Thyroid gland (tissue), 4 donors: ENCODE results near the gene SPRR1B. TPM values are rescaled to one million over a fixed set of nuclear protein-coding genes. Genes with fewer than 3 reads are reported as not detected.

Experiments used
- DNase-seq, 2 donors: peaks; one replicate each; pipeline ENCODE4 v3.0.0-alpha.2; 2019
- H3K27ac ChIP-seq, 3 donors: fragments of 200-600 bp; sonication (generic); 1 replicate in 2 of 3; 2 replicates in 1 of 3; pipeline ENCODE4 v1.5.1; 2016 to 2019; ENCODE audit warnings: mild to moderate bottlenecking in 1 of 3, moderate library complexity in 1 of 3
- H3K27me3 ChIP-seq: fragments of 200-600 bp; sonication (generic); one replicate; pipeline ENCODE4 v1.5.1; 2019
- H3K36me3 ChIP-seq, 2 donors: fragments of 200-600 bp; sonication (generic); one replicate each; pipeline ENCODE4 v1.5.1; 2016 to 2019
- H3K4me1 ChIP-seq, 2 donors: fragments of 200-600 bp; sonication (generic); one replicate each; pipeline ENCODE4 v1.5.1; 2017 to 2019
- H3K4me3 ChIP-seq, 3 donors: fragments of 200-600 bp; sonication (generic); replicated peaks in 1 of 3; 1 replicate in 2 of 3; 2 replicates in 1 of 3; pipeline ENCODE4 v1.5.1; 2016; ENCODE audit warnings: mild to moderate bottlenecking in 1 of 3
- H3K9me3 ChIP-seq: fragments of 200-600 bp; sonication (generic); one replicate; pipeline ENCODE4 v1.5.1; 2017
- POLR2A ChIP-seq, 2 donors: fragments of 450-650 bp; IDR thresholded peaks; one replicate each; pipeline ENCODE4 v1.6.1; 2017; ENCODE audit warnings: antibody characterized with exemption in 2 of 2, mild to moderate bottlenecking in 2 of 2, moderate library complexity in 1 of 2
- WGBS, 2 donors: methylation state at CpG; one replicate each; pipeline ENCODE4 v1.1.5; 2017; 5-methylcytosine and 5-hydroxymethylcytosine counted together
- intact Hi-C: fragments of 100-400 bp; cut with DNase I; formaldehyde crosslinking; loops from one replicate; pipeline ENCODE4 v1.15.1; 2023
- small RNA-seq: library from RNA; depleted of rRNA; stranded (forward); fragments of <200 nt; gene quantifications from one replicate; pipeline ENCODE3, GENCODE V24; 2016
- total RNA-seq, 4 donors: library from RNA; depleted of rRNA; stranded (reverse); fragments of >200 nt; gene quantifications; one replicate each; pipeline ENCODE4 v1.2.3, GENCODE V29; 2016
- TF ChIP-seq, protein P1 (sequence below), 6 experiments: fragments of 200-600 bp in 3 of 6; fragments of 450-650 bp in 3 of 6; sonication (generic) in 3 of 6; IDR thresholded peaks; one replicate each; pipeline ENCODE4 v1.5.1; 2016 to 2019; ENCODE audit warnings: antibody characterized with exemption in 6 of 6, mild to moderate bottlenecking in 2 of 6, inconsistent platforms in 1 of 6, moderate library complexity in 1 of 6

Gene SPRR1B
- total RNA-seq, 4 donors from 2014 or later, result not detected

DNA sequence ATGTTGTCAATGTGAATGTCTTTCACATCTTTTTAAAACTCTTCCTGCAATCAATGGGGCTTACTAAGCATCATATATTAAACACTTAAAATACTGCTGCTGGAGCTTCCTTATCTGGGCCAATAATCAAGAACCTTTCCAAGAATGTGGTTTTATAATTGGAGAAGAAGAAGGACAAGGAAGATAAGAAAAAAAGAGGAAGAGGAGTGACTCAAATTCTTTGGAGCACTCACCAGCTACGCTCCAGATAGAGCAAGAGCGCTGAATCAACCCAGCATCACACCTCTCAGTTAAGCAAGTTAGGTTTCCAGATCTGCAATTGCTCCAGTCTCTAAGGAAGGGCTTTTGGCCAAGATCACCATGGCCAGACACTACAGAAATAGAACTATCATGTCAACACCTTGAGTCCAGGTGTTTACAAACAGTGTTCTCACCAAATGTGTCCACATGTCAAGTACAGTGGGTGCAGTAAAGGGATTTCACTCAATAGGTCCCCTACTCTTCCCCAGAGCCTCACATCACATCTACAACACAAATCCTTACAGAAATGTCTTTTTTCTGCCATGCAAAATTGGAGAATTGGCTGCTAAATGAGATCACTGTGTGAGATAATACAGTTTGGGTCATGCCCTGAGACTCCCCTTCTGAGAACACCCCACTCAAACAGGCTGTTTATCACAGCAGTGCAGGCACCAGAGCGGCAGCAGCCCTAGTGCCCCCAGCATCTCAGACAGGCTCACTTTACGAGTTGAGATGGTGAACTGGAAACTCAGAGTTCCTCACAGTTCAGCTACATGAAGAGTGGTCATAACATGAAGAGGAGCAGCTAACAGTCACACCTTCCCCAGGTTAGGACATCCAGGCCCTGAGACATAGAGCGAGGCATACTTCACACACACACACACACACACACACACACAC, 42.1 kb downstream of the SPRR1B start:
- 81 to 86% methylated on average over 5 of the region's 5 CpGs for WGBS, 2 donors
- no peak overlapping the region for H3K4me3 ChIP-seq
- H3K27me3 ChIP-seq, result no peaks in the 10 kb centered on the region
- H3K36me3 ChIP-seq, result no peaks in the 10 kb centered on the region
- H3K4me1 ChIP-seq, result no peaks in the 10 kb centered on the region
- intact Hi-C loops, result no loop called here
- no peak overlapping the region for H3K27ac ChIP-seq
- TF ChIP-seq, protein P1, sequence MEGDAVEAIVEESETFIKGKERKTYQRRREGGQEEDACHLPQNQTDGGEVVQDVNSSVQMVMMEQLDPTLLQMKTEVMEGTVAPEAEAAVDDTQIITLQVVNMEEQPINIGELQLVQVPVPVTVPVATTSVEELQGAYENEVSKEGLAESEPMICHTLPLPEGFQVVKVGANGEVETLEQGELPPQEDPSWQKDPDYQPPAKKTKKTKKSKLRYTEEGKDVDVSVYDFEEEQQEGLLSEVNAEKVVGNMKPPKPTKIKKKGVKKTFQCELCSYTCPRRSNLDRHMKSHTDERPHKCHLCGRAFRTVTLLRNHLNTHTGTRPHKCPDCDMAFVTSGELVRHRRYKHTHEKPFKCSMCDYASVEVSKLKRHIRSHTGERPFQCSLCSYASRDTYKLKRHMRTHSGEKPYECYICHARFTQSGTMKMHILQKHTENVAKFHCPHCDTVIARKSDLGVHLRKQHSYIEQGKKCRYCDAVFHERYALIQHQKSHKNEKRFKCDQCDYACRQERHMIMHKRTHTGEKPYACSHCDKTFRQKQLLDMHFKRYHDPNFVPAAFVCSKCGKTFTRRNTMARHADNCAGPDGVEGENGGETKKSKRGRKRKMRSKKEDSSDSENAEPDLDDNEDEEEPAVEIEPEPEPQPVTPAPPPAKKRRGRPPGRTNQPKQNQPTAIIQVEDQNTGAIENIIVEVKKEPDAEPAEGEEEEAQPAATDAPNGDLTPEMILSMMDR (IDR thresholded peaks at IDR 0.05), result no peak
- TF ChIP-seq POLR2A (IDR thresholded peaks at IDR 0.05), result no peak
- no peak for DNase-seq
- H3K9me3 ChIP-seq, result no peaks in the 10 kb centered on the region

DNA sequence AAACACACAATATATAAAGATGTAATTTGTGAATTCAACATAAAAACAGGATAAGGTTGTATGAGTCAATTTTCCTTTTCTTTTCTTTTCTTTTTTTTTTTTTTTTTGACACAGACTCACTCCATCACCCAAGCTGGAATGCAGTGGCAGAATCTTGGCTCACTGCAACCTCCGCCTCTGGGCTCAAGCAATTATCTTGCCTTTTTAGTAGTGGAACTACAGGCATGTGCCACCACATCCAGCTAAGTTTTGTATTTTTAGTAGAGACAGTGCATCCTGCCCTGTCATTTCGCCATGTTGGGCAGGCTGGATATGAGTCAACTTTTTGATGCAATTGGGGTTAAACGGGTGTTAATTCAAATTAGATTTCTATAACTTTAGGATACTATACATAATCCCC, 50.7 kb downstream of the SPRR1B start:
- H3K4me1 ChIP-seq, result no peaks in the 10 kb centered on the region
- no peak overlapping the region for H3K4me3 ChIP-seq
- no peaks in the 10 kb centered on the region for H3K27me3 ChIP-seq
- 87 to 93% methylated on average over 3 of the region's 3 CpGs for WGBS, 2 donors
- no peaks in the 10 kb centered on the region for H3K9me3 ChIP-seq
- intact Hi-C loops, result no loop called here
- H3K27ac ChIP-seq, result no peak overlapping the region
- TF ChIP-seq POLR2A (IDR thresholded peaks at IDR 0.05), result no peak
- TF ChIP-seq, protein P1 (IDR thresholded peaks at IDR 0.05), result no peak
- DNase-seq, result no peak
- no peaks in the 10 kb centered on the region for H3K36me3 ChIP-seq

Small RNA genes within 50 kb of the gene (small RNA-seq; reads per million reads assigned to genes)
- not detected for gene AL356867.1
- gene RF00322, result not detected
- not detected for gene SPRR1A

Other genes starting within 250 kb of the SPRR1B start
- gene LCE1E, start 244.9 kb upstream of the SPRR1B start, total RNA-seq, result not detected
- not detected for gene LCE1D, start 234.5 kb upstream of the SPRR1B start, total RNA-seq
- gene LCE1C, start 224.6 kb upstream of the SPRR1B start, total RNA-seq, result not detected
- gene LCE1B, start 219.2 kb upstream of the SPRR1B start, total RNA-seq, result not detected
- gene LCE1A, start 203.7 kb upstream of the SPRR1B start, total RNA-seq, result not detected
- gene LCE6A, start 188.3 kb upstream of the SPRR1B start, total RNA-seq, result not detected
- gene LCE7A, start 171.2 kb upstream of the SPRR1B start, total RNA-seq, result not detected
- 1 to 10 TPM in 1 of 4 donors, not detected in 3; 2.6 TPM for gene SMCP, start 152.9 kb upstream of the SPRR1B start, total RNA-seq
- gene IVL, start 122.7 kb upstream of the SPRR1B start, total RNA-seq, result not detected
- not detected for gene SPRR5, start 84.0 kb upstream of the SPRR1B start, total RNA-seq
- not detected for gene SPRR4, start 60.6 kb upstream of the SPRR1B start, total RNA-seq
- gene SPRR1A, start 47.1 kb upstream of the SPRR1B start, total RNA-seq, result not detected
- not detected for gene SPRR3, start 29.5 kb upstream of the SPRR1B start, total RNA-seq
- not detected for gene SPRR2D, start 9.9 kb downstream of the SPRR1B start, total RNA-seq
- gene SPRR2A, start 26.3 kb downstream of the SPRR1B start, total RNA-seq, result not detected
- not detected for gene SPRR2B, start 40.4 kb downstream of the SPRR1B start, total RNA-seq
- gene SPRR2E, start 63.3 kb downstream of the SPRR1B start, total RNA-seq, result not detected
- not detected for gene SPRR2F, start 82.3 kb downstream of the SPRR1B start, total RNA-seq
- gene SPRR2G, start 119.7 kb downstream of the SPRR1B start, total RNA-seq, result not detected
- 1 to 10 TPM in 1 of 4 donors, not detected in 3; 3.6 TPM for gene LELP1, start 172.2 kb downstream of the SPRR1B start, total RNA-seq
- not detected for gene PRR9, start 186.4 kb downstream of the SPRR1B start, total RNA-seq
- not detected for gene LORICRIN, start 228.5 kb downstream of the SPRR1B start, total RNA-seq